ENCODE measurements around the gene CDHR1.
"Not testable (repeated sequence)": the region's sequence is repeated elsewhere in the genome, so short reads cannot be mapped to it uniquely, and the experiment has no call there.

CDHR1 gene

DNA sequence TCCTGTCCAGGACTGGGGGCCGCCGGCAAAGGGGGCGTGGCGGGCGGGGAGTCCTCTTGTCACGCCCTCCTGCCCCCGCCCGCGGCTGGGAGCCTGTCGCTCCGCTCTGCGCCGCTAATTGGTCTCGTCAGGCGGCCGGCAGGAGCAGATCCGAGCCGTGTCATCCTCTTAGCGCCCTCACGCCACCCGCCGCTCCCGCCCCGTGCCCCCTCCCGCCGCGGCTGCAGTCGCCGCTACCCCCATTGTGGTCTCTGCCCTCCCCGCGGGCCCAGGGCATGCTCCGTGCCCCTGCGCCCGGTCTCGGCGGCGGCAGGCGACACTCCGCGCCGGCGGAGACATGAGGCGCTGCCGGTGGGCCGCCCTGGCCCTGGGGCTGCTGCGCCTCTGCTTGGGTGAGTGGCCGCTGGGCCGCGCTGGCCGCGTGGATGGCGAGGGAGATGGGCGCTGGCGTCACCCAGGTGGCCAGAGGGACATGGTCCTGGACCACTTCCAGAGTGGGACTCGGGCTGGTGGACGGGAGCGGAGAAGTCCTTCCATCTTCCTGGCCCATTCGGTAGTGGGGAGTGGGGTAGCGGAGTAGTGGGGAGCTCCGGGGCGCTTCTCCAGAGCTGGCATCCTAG lies at the start of gene CDHR1:
Gene CDHR1 (plus strand): TSS at position 114 of the 620 bp plus-strand sequence. CDS start 224 bp downstream, at position 338.
- DNase-seq = peak; percentile 36

DNA sequence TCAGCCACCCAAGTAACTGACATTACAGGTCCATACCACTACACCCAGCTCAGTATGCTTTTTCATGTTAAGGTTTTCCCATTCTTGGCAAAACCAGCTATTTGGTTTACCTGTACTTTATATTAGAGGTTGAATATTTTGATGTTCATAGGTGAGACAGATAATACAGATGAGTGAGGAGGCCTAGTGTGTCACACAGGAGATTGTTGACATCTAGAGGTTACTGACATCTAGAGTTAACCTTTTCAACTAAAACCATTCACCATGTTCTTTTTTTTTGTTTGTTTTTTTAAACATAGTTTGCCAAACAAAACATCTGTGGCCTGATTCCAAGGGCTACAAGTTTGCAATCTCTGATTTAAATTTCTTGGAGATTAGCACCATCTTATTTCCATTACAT lies 47.0 kb upstream of the CDHR1 start:
- no peak for DNase-seq

DNA sequence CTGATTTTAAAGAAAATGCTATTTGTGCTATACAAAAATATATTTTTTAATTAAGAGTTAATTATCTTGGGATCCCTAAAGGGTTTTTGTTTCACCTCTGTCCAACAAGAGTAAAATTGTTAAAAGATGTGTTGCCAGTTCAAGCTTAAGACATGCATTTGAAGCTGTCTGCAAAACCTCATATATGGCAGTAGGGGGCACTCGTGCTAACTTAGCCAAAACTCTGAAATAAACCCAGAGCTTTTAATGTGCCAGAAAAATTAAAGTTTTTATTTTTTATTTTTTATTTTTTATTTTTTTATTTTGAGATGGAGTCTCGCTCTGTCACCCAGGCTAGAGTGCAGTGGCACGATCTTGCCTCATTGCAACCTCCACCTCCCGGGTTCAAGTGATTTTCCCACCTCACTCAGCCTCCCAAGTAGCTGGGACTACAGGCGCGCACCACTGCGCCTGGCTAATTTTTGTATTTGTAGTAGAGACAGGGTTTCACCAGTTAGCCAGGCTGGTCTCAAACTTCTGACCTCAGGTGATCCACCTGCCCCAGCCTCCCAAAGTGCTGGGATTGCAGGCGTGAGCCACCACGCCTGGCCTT lies 46.2 kb upstream of the CDHR1 start:
- not testable (repeated sequence) for DNase-seq

DNA sequence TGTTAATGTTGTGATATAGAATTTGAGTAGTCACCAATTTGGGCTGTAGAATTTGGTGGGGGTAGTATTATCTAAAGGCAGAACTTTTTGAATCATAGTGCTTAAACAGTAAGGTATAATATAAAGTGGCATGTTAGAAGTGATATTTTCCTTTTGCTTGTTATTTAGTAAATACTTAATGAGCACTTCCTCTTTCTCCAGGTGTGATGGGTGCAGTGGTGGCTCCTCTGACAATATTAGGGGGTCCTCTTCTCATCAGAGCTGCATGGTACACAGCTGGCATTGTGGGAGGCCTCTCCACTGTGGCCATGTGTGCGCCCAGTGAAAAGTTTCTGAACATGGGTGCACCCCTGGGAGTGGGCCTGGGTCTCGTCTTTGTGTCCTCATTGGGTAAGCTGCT lies 44.5 kb upstream of the CDHR1 start:
- no peak for DNase-seq

DNA sequence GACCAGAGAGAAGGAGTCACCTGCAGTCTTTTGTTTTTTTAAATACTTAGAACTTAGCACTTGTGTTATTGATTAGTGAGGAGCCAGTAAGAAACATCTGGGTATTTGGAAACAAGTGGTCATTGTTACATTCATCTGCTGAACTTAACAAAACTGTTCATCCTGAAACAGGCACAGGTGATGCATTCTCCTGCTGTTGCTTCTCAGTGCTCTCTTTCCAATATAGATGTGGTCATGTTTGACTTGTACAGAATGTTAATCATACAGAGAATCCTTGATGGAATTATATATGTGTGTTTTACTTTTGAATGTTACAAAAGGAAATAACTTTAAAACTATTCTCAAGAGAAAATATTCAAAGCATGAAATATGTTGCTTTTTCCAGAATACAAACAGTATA lies 41.6 kb upstream of the CDHR1 start:
- no peak for DNase-seq

DNA sequence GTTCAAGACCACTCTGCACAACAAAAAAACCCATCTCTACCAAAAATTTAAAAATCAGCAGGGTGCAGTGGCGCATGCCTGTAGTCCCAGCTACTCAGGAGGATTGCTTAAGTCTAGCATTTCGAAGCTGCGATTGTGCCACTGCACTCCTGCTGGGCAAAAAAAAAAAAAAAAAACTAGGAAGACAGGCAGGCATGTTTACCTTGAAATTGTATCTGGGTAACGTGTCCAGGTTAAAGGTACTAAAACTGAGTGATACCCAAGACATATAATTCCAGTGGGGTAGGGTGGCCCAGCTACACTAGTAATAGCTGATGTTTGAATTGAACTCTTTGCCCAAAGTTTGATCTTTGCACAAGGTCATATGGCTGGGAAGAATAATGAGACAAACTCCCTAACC lies 38.8 kb upstream of the CDHR1 start:
- no peak for DNase-seq

DNA sequence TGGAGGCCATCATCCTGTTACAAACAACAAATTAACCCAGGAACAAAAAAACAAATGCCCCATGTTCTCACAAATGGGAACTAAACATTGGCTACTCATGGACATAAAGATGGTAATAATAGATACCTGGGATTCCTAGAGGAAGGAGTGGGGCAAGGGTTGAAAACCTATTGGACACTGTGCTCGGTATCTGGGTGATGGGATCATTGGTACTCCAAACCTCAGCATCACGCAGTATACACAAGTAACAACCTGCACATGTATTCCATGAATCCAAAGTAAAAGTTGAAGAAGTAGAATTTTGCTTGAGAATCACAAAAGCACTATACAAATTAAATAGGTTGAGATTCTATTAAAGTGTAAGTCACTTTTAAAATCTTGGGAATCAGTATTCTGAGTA lies 38.3 kb upstream of the CDHR1 start:
- DNase-seq = no peak

DNA sequence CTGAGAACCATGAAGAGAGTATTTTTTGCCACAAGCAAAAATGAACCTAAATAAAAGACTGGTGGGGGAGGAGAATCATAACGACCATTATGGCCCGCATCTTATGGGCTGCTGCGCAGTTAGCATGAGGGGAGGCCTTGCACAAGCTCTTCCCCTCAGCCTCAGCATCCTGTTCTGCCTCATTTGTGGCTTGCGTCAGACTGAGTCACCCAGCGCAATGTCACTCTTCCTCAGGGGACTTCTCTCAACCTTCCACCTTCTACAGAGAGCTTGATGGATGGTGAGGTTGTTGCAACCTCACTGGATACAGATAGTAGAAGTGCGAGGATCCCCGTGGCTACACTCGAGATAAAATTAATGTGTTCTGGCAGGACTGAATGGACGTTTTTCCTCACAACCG lies 37.6 kb upstream of the CDHR1 start:
- no peak for DNase-seq

DNA sequence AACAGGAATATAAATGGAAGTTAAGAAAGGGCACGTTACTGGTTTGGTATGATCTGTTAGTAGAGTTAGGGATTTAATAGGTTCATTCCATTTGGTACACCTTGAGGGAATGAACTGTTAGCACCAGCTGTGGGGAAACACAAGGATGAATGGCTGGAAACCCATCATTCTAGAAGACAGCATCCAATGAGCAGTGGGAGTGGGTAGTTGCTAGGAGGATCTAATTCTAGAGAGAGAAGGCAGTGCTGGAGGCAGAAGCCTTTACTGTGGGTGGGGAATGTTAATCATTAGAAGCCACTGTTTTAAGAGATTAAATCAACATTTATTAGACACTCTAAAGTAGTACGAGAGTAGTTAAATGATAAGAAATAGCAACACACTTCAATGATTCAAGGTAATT lies 36.3 kb upstream of the CDHR1 start:
- DNase-seq = no peak

DNA sequence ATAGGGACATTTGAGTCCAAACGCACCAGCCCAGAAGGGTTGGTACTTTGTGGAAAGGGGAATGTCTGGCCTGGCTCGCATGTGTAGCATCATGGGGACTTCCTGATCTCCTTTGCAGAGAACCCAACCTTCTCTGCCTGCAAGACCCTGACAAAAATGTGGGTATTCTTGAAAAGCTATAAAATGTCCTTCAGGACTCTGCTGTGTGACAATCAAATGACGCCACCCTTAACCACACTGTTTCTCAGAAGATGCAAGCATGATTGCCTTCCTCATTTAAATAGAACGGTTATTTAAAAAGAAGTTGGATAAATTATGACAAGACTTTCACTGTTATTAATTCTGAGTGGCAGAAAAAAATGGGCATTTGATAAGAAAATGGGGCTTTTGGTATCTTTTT lies 35.8 kb upstream of the CDHR1 start:
- no peak for DNase-seq

DNA sequence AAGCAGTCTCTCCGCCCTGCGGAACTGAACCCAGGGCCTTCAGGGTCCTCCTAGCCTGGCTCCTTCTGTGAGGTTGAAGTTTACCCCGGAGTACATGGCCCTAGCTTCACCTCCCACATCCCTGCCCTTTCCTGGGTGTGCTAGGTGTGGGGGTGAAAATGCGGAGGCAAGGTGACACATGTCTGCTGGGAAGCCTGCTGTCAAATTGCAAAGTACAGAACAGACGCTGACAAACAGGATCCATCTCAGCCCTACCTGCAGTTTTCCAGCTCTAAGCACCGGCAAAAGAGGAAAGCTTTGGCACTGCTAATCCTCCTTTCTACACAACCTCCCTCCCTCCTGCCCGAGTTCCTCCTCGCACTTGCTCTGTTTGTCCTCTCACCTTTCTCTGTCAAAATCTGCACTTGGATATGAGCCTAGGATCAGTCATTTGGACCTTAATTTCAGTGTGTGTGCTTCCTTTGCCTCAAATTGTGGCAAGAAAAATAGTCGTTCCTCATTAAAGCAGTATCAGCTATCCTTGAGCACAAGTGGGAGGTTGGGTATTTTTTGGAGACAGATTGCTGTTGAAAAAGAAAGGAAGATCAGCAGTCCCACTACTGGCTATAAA lies 35.2 kb upstream of the CDHR1 start:
- DNase-seq = no peak

DNA sequence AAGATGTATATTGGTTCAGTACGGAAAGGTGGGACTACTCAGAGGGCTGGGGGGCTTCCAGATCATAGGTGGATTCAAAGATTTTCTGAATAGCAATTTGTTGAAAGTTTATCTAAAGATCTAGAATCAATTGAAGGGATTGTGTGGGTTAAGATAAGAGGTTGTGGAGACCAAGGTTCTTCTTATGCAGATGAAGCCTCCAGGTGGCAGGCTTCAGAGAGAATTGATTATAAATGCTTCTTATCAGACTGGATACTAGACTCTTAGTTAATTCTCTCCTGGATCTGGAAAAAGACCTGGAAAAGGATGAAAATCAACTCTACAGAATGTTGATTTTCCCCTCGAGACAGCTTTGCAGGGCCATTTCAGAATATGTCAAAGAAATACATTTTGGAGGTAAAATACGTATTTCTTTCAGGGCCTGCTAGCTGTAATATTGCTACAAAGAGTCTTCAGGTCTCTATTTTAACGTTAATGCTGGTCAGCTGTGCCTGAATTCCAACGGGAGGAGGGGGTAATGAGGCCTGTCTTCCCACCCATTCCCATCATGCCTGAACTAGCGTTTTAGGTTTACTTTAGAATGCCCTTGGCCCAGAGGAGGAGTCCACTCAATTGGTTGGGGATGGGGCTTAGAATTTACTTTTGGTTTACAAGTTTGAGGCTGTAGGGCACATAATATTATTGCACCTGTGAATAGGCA lies 33.5 kb upstream of the CDHR1 start:
- DNase-seq = no peak

DNA sequence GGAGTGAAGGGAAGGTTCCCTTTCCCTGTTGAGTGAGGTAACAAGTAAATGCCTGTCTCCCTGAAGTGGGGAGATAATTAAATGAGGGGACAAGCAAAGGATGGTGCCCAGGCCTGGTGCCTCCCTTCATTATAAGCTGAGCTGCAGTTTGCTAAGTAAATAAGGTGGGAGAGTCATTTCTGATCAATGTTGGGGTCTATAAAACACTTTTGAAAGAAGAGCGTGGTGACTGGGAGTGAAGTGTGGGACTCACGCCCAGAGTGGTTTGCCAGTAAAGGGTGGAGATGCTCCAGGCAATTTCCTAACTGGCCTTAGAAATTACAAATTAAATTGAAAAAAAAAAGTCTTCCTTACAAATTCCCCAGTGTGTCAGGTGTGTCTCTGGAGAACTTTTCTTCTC lies 30.3 kb upstream of the CDHR1 start:
- DNase-seq = no peak

DNA sequence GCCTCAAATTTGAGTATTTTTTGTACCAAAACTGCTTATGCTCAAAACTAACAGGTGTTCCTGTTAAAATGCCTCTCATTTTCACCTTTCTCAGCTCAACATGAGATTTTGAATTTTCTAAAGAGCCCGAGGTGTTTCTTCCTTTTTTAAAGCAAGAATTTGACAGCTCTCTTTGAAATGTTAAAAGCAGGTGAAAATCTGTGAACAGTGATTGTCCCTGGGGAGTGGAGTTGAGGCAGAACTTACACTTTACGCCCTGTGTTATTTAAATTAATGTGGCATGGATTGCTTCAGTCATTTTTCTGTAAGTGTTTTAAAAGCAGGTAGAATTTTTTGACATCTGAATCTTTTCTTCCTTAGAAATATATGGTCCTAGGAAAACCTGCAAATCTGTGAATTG lies 29.9 kb upstream of the CDHR1 start:
- DNase-seq = no peak

DNA sequence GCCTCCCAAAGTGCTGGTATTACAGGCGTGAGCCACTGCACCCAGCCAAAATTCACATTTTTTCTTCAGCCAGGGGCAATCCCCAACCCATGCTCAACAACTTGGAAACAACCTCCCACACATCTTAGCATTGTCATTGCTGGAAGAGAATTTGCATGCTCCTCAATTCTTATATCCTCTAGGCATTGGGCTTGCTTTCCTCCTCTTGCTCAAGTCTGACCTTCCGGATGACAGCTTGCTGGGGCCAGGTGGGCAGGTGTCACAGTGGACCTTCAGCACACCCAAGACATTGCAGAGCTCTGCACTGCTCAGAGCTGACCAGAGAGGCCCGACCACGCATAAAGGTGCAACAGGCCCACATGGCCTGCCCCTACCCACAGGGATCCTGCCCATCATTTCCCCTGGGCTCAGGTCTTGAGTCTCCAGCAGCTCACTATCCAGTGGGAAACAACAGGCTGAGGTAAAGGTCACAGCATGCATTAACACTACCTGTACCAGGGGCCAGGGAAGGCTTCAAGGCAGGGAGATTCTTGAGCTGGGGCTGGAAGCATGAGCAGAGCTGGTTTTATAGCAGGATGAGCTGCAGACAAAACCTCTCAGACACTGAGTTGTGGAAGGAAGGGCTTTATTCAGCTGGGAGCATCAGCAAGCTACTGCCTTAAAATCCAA lies 27.6 kb upstream of the CDHR1 start:
- DNase-seq = no peak

DNA sequence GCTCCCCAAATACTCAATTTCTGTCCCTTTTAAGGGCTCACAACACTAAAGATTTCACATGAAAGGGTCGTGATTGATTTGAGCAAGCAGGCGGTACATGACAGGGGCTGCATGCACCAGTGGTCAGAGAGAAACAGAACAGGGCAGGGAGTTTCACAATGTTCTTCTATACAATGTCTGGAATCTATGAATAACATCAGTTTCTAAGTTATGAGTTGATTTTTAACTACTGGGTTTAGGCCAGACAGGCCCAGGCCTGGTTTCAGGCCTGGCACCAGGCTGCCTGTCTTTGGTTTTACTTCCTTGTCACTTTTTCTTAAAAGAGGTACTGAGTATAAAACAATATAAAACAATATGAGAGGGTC lies 27.1 kb upstream of the CDHR1 start:
- not testable (repeated sequence) for DNase-seq

DNA sequence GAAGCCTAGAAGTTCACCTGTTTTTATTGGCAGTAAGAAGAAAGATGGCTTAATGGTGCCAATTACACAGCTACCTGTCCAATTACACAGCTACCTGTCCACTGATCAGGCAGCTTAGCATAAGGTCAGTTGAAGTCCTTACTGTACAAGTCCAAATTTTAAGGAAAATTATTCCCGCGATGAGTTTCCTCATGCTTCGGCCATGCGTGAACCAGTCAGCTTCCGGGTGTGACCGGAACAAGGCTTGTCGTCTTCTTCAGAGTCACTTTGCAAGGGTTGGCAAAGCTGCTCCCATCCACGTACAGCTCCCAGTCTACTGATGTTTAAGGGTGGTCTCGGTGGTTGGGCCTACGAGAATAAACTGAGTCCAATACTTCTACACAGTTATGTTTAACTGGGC lies 26.0 kb upstream of the CDHR1 start:
- not testable (repeated sequence) for DNase-seq

DNA sequence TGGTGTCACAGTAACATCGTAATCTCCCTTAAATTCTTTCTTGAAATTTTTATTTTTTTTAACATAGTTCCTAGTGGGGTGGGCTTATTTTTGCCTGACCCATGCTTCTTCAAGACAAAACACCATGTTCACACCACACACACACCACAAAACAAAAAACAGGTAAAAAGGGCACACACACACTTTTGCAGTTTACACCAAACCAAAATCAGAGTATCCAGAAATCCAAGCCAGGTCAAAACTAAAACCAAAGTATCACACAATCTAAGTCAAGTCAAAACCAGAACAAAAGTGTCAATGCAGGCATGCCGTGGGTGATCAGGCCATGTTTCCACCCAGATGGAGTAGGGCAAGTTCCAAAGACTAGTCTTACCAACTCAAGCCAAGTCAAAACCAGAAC lies 23.1 kb upstream of the CDHR1 start:
- not testable (repeated sequence) for DNase-seq

DNA sequence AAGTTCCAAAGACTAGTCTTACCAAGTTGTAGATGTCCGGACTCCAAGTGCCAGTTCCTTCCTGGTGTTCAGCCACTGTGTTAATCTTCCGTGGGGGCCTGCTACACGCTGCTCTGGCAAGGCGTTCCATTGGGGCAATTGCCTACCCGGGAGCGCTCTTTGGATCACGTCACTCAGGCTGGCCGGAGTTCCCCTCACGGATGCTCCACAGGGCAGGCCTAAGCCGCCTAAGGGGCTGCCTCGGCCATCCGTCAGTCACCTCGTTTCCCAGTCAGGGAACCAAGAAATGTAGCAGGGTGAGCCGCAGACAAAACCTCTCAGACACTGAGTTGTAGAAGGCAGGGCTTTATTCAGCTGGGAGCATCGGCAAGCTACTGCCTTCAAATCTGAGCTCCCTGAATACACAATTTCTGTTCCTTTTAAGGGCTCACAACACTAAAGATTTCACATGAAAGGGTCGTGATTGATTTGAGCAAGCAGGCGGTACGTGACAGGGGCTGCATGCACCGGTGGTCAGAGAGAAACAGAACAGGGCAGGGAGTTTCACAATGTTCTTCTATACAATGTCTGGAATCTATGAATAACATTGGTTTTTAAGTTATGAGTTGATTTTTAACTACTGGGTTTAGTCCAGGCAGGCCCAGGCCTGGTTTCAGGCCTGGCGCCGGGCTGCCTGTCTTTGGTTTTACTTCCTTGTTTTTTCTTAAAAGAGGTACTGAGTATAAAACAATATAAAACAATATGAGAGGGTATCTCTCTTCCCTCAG lies 22.5 kb upstream of the CDHR1 start:
- DNase-seq = not testable (repeated sequence)

DNA sequence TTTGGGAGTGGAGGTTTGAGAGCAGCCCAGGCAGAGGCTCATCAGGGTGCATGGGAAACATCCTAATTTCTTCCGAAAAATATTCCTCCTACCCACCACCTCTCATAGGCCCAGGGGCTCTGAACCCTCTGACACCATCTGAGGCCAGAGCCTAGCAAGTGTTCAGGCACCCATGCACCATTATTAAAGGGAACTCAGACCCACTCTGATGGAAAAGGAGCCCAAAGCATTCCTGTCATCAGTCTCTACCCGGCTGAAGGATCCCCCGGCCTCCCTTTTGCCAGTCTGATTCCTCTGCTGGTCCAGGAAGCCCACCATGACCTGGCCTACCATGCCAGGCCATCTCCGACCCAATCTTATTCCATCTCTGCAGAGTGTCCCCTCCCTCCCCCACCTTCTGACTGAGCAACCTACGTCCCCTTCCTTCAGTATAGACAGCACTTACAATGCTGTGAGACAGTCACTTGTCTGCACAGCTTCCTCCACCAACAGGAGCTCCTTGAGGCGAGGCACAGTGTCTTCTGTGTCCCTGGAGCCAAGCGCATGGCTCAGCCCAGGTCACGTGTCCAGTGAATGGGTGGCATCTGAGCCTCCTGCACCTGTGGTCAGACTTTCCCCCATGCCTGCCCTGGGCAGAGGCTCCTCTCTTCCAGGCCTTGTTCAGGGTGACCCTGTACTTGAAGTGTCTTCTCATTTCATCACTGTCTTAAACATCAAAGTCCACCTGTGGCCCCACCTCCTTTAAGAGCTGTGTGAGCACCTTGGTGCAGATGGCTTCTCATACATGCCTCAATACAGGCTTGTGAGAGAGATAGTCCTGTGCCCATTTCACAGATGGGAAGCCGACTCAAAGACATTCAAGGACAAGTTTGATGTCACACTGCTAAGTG lies 21.6 kb upstream of the CDHR1 start:
- no peak for DNase-seq

DNA sequence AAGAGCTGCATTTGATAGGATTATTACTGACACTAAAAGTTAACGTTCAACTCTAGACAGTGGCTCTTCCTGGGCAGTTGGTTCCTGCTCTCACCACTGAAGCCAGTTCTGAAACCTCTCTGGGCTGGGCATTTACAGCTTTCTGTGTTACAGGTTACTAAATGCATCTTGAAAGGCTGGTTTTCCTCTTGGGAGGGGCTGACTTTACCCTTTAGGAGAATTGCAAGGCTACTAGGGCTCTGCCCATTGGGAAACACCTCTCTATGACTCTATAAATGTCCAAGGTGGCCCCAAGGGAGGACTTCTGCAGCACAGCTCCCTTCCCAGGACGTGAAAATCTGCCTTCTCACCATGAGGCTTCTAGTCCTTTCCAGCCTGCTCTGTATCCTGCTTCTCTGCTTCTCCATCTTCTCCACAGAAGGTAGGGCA lies 20.8 kb upstream of the CDHR1 start, which contains the start of gene GPR15LG:
Gene GPR15LG (plus strand): TSS at position 301 of the 429 bp plus-strand sequence. CDS start 51 bp downstream, at position 352.
- no peak for DNase-seq

DNA sequence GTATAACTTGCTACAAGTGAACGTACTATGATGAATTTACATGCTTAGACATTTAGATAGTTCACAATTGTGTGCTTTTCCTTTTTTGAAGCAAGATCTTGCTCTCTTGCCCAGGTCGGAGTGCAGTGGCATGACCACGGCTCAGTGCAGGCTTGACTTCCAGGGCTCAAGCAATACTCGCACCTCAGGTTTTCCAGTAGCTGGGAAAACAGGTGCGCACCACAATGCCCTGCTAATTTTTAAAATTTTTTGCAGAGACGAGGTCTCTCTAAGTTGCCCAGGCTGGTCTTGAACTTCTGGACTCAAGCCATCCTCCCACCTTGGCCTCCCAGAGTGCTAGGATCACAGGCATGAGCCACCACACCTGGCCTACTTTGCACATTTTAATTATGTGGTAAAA lies 18.9 kb upstream of the CDHR1 start:
- no peak for DNase-seq

Measured in NCI-H1105 (cell line).